ENCODE measurements around the gene PARP9. TPM values are rescaled to one million over a fixed set of nuclear protein-coding genes. Genes with fewer than 3 reads are reported as not detected.

Gene PARP9
- total and polyA plus RNA-seq, 2 experiments from 2014 or later, result 15.0 to 29.8 TPM

GRCh38 chr3:122586098-122586497 lies 22.0 kb upstream of the PARP9 start:
- H3K4me1 ChIP-seq (ENCODE audit: insufficient read depth), result no peaks in the 10 kb centered on the region
- no peak overlapping the region for H3K4me2 ChIP-seq
- H3K27me3 ChIP-seq, result no peaks in the 10 kb centered on the region
- no peaks in the 10 kb centered on the region for H4K20me1 ChIP-seq (ENCODE audit: insufficient read depth, poor library complexity, severe bottlenecking)
- 74% methylated on average over 1 of the region's 1 CpG for WGBS (ENCODE audit: low lambda C conversion rate, missing lambda C conversion rate)
- no peaks in the 10 kb centered on the region for H3K36me3 ChIP-seq (replicated peaks; ENCODE audit: insufficient read depth, low read depth)
- no peak overlapping the region for H3K4me3 ChIP-seq
- DNase-seq (ENCODE audit: low spot score), result no peak
- H3K9me3 ChIP-seq (ENCODE audit: low read depth), result peaks cover 17% of the 10 kb centered on the region
- TF ChIP-seq EZH2 (IDR thresholded peaks at IDR 0.05; ENCODE audit: borderline replicate concordance) (no peak), CTCF (IDR thresholded peaks at IDR 0.05; ENCODE audit: poor library complexity) (no peak), EZH2phosphoT487 (IDR thresholded peaks at IDR 0.05; ENCODE audit: low read depth, severe bottlenecking, unreplicated experiment) (no peak)
- no peak overlapping the region for H3K27ac ChIP-seq
- no peak overlapping the region for H2AFZ ChIP-seq
- no peaks in the 10 kb centered on the region for H3K79me2 ChIP-seq
- no peaks in the 10 kb centered on the region for H3K9me2 ChIP-seq (replicated peaks; ENCODE audit: insufficient read depth)

- Histone ChIP-seq H3K27me3 (no peaks in the 10 kb centered on the region), H3K36me3 (replicated peaks; ENCODE audit: insufficient read depth, low read depth) (no peaks in the 10 kb centered on the region), H3K79me2 (no peaks in the 10 kb centered on the region), H2AFZ (no peak overlapping the region), H3K4me1 (ENCODE audit: insufficient read depth) (no peaks in the 10 kb centered on the region), H3K9me2 (replicated peaks; ENCODE audit: insufficient read depth) (no peaks in the 10 kb centered on the region), H3K4me3 (no peak overlapping the region), H3K4me2 (no peak overlapping the region), H3K9me3 (ENCODE audit: low read depth) (peaks cover 17% of the 10 kb centered on the region), H4K20me1 (ENCODE audit: insufficient read depth, poor library complexity, severe bottlenecking) (no peaks in the 10 kb centered on the region), H3K27ac (no peak overlapping the region)
- TF ChIP-seq EZH2 (IDR thresholded peaks at IDR 0.05; ENCODE audit: borderline replicate concordance) (no peak), EZH2phosphoT487 (IDR thresholded peaks at IDR 0.05; ENCODE audit: low read depth, severe bottlenecking, unreplicated experiment) (no peak), CTCF (IDR thresholded peaks at IDR 0.05; ENCODE audit: poor library complexity) (no peak)
- no peak for DNase-seq (ENCODE audit: low spot score)
- 97% methylated on average over 1 of the region's 1 CpG for WGBS (ENCODE audit: low lambda C conversion rate, missing lambda C conversion rate)
Measured at GRCh38 chr3:122582390-122582789, 18.3 kb upstream of the PARP9 start.

- H4K20me1 ChIP-seq (ENCODE audit: insufficient read depth, poor library complexity, severe bottlenecking), result no peaks in the 10 kb centered on the region
- H3K79me2 ChIP-seq, result no peaks in the 10 kb centered on the region
- H3K4me1 ChIP-seq (ENCODE audit: insufficient read depth), result no peaks in the 10 kb centered on the region
- H3K9me2 ChIP-seq (replicated peaks; ENCODE audit: insufficient read depth), result no peaks in the 10 kb centered on the region
- H2AFZ ChIP-seq, result no peak overlapping the region
- H3K4me2 ChIP-seq, result no peak overlapping the region
- H3K4me3 ChIP-seq, result no peak overlapping the region
- TF ChIP-seq EZH2phosphoT487 (IDR thresholded peaks at IDR 0.05; ENCODE audit: low read depth, severe bottlenecking, unreplicated experiment), result no peak
- 94% methylated on average over 2 of the region's 2 CpGs for WGBS (ENCODE audit: low lambda C conversion rate, missing lambda C conversion rate)
- H3K27ac ChIP-seq, result no peak overlapping the region
- no peaks in the 10 kb centered on the region for H3K36me3 ChIP-seq (replicated peaks; ENCODE audit: insufficient read depth, low read depth)
- no peaks in the 10 kb centered on the region for H3K27me3 ChIP-seq
- H3K9me3 ChIP-seq (ENCODE audit: low read depth), result peaks cover 17% of the 10 kb centered on the region
- no peak for DNase-seq (ENCODE audit: low spot score)
Measured at GRCh38 chr3:122581622-122582021, 17.5 kb upstream of the PARP9 start.

- H3K27ac ChIP-seq, result no peak overlapping the region
- H4K20me1 ChIP-seq (ENCODE audit: insufficient read depth, poor library complexity, severe bottlenecking), result no peaks in the 10 kb centered on the region
- no peak overlapping the region for H3K4me2 ChIP-seq
- no peak for TF ChIP-seq EZH2phosphoT487 (IDR thresholded peaks at IDR 0.05; ENCODE audit: low read depth, severe bottlenecking, unreplicated experiment)
- no peak for TF ChIP-seq CTCF (IDR thresholded peaks at IDR 0.05; ENCODE audit: poor library complexity)
- TF ChIP-seq EZH2 (IDR thresholded peaks at IDR 0.05; ENCODE audit: borderline replicate concordance), result no peak
- H2AFZ ChIP-seq, result no peak overlapping the region
- H3K4me3 ChIP-seq, result no peak overlapping the region
- no peaks in the 10 kb centered on the region for H3K36me3 ChIP-seq (replicated peaks; ENCODE audit: insufficient read depth, low read depth)
- no peaks in the 10 kb centered on the region for H3K79me2 ChIP-seq
- H3K27me3 ChIP-seq, result no peaks in the 10 kb centered on the region
- H3K9me2 ChIP-seq (replicated peaks; ENCODE audit: insufficient read depth), result no peaks in the 10 kb centered on the region
- no peak for DNase-seq (ENCODE audit: low spot score)
- peaks cover 17% of the 10 kb centered on the region for H3K9me3 ChIP-seq (ENCODE audit: low read depth)
- no peaks in the 10 kb centered on the region for H3K4me1 ChIP-seq (ENCODE audit: insufficient read depth)
- 60% methylated on average over 3 of the region's 3 CpGs for WGBS (ENCODE audit: low lambda C conversion rate, missing lambda C conversion rate)
Measured at GRCh38 chr3:122580470-122580869, 16.4 kb upstream of the PARP9 start.
